WI38 (cell line): Measurements from ENCODE around the gene CTNNB1.

ENCODE experiments used
- H3K4me3 ChIP-seq: 2 replicates; pipeline ENCODE4 v1.5.1; 2011; ENCODE audit warnings: low read depth, mild to moderate bottlenecking, control low read depth, low read length
- CTCF ChIP-seq: IDR thresholded peaks from 2 replicates; pipeline ENCODE4 v1.5.1; 2012; ENCODE audit warnings: low read depth, mild to moderate bottlenecking, control low read depth, low read length

Gene CTNNB1

GRCh38 chr3:41234823-41235721 is 35.8 kb downstream of the CTNNB1 start:
- no peak for TF ChIP-seq CTCF
- no peak overlapping the region for H3K4me3 ChIP-seq

GRCh38 chr3:41236228-41236627 is 36.9 kb downstream of the CTNNB1 start:
- no peak overlapping the region for H3K4me3 ChIP-seq
- no peak for TF ChIP-seq CTCF

- no peak overlapping the region for H3K4me3 ChIP-seq
- TF ChIP-seq CTCF = no peak
These were observed 38.6 kb downstream of the CTNNB1 start for GRCh38 chr3:41237907-41238306.

GRCh38 chr3:41239587-41239986 is 40.3 kb downstream of the CTNNB1 start:
- H3K4me3 ChIP-seq = no peak overlapping the region
- TF ChIP-seq CTCF = no peak

- no peak overlapping the region for H3K4me3 ChIP-seq
- TF ChIP-seq CTCF = no peak
These were observed 41.9 kb downstream of the CTNNB1 start for GRCh38 chr3:41241161-41241560.

GRCh38 chr3:41241800-41242571 is 42.7 kb downstream of the CTNNB1 start:
- H3K4me3 ChIP-seq = no peak overlapping the region
- TF ChIP-seq CTCF = no peak

- TF ChIP-seq CTCF = no peak
- no peak overlapping the region for H3K4me3 ChIP-seq
These were observed 43.9 kb downstream of the CTNNB1 start for GRCh38 chr3:41243183-41243582.
